Mesendoderm (in vitro differentiated cells): ENCODE measurements around the gene HMGB1.

ENCODE experiments used
- DNase-seq: peaks from one replicate; pipeline ENCODE4 v3.0.0; 2013
- H2AK5ac ChIP-seq: 2 replicates; pipeline ENCODE4 v1.6.1; 2013; ENCODE audit warnings: low read length, inconsistent platforms
- H2BK120ac ChIP-seq: 2 replicates; pipeline ENCODE4 v1.6.1; 2013; ENCODE audit warnings: low read depth, mild to moderate bottlenecking, low read length, moderate library complexity, mixed read lengths
- H2BK15ac ChIP-seq: replicated peaks from 2 replicates; pipeline ENCODE4 v1.6.1; 2013; ENCODE audit warnings: low read depth, mild to moderate bottlenecking, moderate library complexity
- H2BK5ac ChIP-seq: 2 replicates; pipeline ENCODE4 v1.6.1; 2013; ENCODE audit warnings: low read length, inconsistent platforms
- H3K18ac ChIP-seq: 2 replicates; pipeline ENCODE4 v1.6.1; 2013; ENCODE audit warnings: mild to moderate bottlenecking, low read length, mixed read lengths
- H3K23ac ChIP-seq: one replicate; pipeline ENCODE4 v1.6.1; 2013; ENCODE audit warnings: low read length
- H3K27ac ChIP-seq: 2 replicates; pipeline ENCODE4 v1.5.1; 2013; ENCODE audit warnings: low read depth, mild to moderate bottlenecking, inconsistent platforms, low read length, moderate library complexity
- H3K27me3 ChIP-seq: 2 replicates; pipeline ENCODE4 v1.6.1; 2013; ENCODE audit warnings: low read length, control low read depth, mild to moderate bottlenecking, inconsistent platforms; ENCODE audit not compliant: insufficient read depth, poor library complexity
- H3K36me3 ChIP-seq: 2 replicates; pipeline ENCODE4 v1.6.1; 2013; ENCODE audit warnings: low read length, inconsistent platforms; ENCODE audit not compliant: control insufficient read depth, insufficient read depth
- H3K4ac ChIP-seq: one replicate; pipeline ENCODE4 v1.6.1; 2013; ENCODE audit warnings: low read depth, mild to moderate bottlenecking, low read length, moderate library complexity
- H3K4me1 ChIP-seq: 2 replicates; pipeline ENCODE4 v1.6.1; 2013; ENCODE audit warnings: low read depth, low read length, inconsistent platforms; ENCODE audit not compliant: control insufficient read depth
- H3K4me2 ChIP-seq: 2 replicates; pipeline ENCODE4 v1.6.1; 2013; ENCODE audit warnings: low read length
- H3K4me3 ChIP-seq: 2 replicates; pipeline ENCODE4 v1.5.1; 2013; ENCODE audit warnings: mild to moderate bottlenecking, low read length
- H3K56ac ChIP-seq: one replicate; pipeline ENCODE4 v1.6.1; 2013; ENCODE audit warnings: low read length
- H3K79me1 ChIP-seq: 2 replicates; pipeline ENCODE4 v1.6.1; 2013; ENCODE audit warnings: low read length, inconsistent platforms
- H3K79me2 ChIP-seq: 2 replicates; pipeline ENCODE4 v1.6.1; 2013; ENCODE audit warnings: mild to moderate bottlenecking, low read length; ENCODE audit not compliant: control insufficient read depth, insufficient read depth
- H3K9ac ChIP-seq: 2 replicates; pipeline ENCODE4 v1.6.1; 2013; ENCODE audit warnings: low read length, inconsistent platforms
- H4K5ac ChIP-seq: one replicate; pipeline ENCODE4 v1.6.1; 2013; ENCODE audit warnings: low read length
- H4K8ac ChIP-seq: one replicate; pipeline ENCODE4 v1.6.1; 2013; ENCODE audit warnings: low read depth, mild to moderate bottlenecking, control low read depth, low read length, moderate library complexity
- WGBS: extraction: QIAGEN DNeasy Blood & Tissue Kit; methylation state at CpG from one replicate; pipeline ENCODE4 v1.1.7; 2013; ENCODE audit warnings: low lambda C conversion rate, missing lambda C conversion rate; ENCODE audit not compliant: insufficient coverage; ENCODE audit errors: extremely low coverage; 5-methylcytosine and 5-hydroxymethylcytosine counted together

HMGB1 gene

GRCh38 chr13:30435911-30436451 lies 29.8 kb downstream of the HMGB1 start:
- WGBS, result no CpG with 5 or more reads among the region's 3 CpGs
- Histone ChIP-seq H3K79me1 (no peaks in the 10 kb centered on the region), H2BK120ac (no peak overlapping the region), H3K36me3 (no peaks in the 10 kb centered on the region), H3K79me2 (no peaks in the 10 kb centered on the region), H4K8ac (no peak overlapping the region), H3K56ac (no peak overlapping the region), H3K27me3 (no peaks in the 10 kb centered on the region), H3K4me3 (no peak overlapping the region), H2AK5ac (no peak overlapping the region), H3K4me1 (no peaks in the 10 kb centered on the region), H3K4ac (no peak overlapping the region), H2BK5ac (no peak overlapping the region), H3K23ac (no peak overlapping the region), H3K4me2 (no peak overlapping the region), H3K27ac (no peak overlapping the region), H3K9ac (no peak overlapping the region), H2BK15ac (no peak overlapping the region), H3K18ac (no peak overlapping the region), H4K5ac (no peak overlapping the region)
- no peak for DNase-seq

DNA sequence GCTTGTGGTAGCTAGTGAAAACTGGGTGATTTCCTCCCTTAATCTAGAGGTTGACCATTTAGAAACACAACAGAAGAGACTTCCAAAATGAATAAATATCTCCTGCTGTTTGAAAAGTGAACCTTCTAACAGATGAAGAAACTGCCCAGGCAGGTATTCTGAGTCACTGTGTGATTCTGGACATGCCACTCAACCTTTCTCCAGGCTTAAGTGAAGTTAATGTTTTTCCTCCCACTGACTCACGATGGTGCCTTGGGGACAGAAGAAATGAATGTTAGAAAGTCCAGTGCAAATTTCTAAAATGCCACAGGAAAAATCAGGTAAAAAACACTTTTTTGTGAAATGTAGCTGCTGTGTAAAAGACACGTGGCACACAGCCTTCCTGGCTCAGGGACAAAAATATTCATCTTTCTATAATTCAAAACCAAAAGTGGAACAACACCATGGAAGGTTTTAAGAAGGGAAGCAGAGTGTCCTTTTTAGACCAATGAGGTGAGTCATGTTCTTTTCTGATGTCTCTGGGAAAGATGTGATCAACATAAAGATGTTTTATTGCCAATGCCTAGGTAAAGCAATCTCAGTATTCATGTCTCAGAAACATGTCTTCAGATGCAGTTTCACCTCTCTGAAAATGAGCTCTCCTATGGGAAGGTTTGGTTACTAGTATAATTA lies 34.3 kb downstream of the HMGB1 start:
- Histone ChIP-seq H3K4ac (no peak overlapping the region), H4K5ac (no peak overlapping the region), H4K8ac (no peak overlapping the region), H3K27me3 (no peaks in the 10 kb centered on the region), H3K79me1 (no peaks in the 10 kb centered on the region), H3K18ac (no peak overlapping the region), H2BK15ac (no peak overlapping the region), H2BK120ac (no peak overlapping the region), H3K9ac (no peak overlapping the region), H3K4me1 (no peaks in the 10 kb centered on the region), H3K56ac (no peak overlapping the region), H3K4me2 (no peak overlapping the region), H2AK5ac (no peak overlapping the region), H3K36me3 (no peaks in the 10 kb centered on the region), H3K27ac (no peak overlapping the region), H2BK5ac (no peak overlapping the region), H3K23ac (no peak overlapping the region), H3K4me3 (no peak overlapping the region), H3K79me2 (no peaks in the 10 kb centered on the region)
- no peak for DNase-seq
- no CpG with 5 or more reads among the region's 2 CpGs for WGBS

GRCh38 chr13:30429721-30430694 lies 35.7 kb downstream of the HMGB1 start:
- no peak overlapping the region for H3K9ac ChIP-seq
- no peak overlapping the region for H3K27ac ChIP-seq
- no peaks in the 10 kb centered on the region for H3K79me1 ChIP-seq
- no peaks in the 10 kb centered on the region for H3K4me1 ChIP-seq
- H4K8ac ChIP-seq, result no peak overlapping the region
- H3K4me2 ChIP-seq, result no peak overlapping the region
- no peak overlapping the region for H4K5ac ChIP-seq
- no peak overlapping the region for H2BK15ac ChIP-seq
- no CpG with 5 or more reads among the region's 6 CpGs for WGBS
- no peak overlapping the region for H3K56ac ChIP-seq
- no peak overlapping the region for H3K4me3 ChIP-seq
- H3K23ac ChIP-seq, result no peak overlapping the region
- H3K27me3 ChIP-seq, result no peaks in the 10 kb centered on the region
- no peak overlapping the region for H2AK5ac ChIP-seq
- no peaks in the 10 kb centered on the region for H3K79me2 ChIP-seq
- no peak overlapping the region for H2BK5ac ChIP-seq
- H3K4ac ChIP-seq, result no peak overlapping the region
- no peaks in the 10 kb centered on the region for H3K36me3 ChIP-seq
- peak; percentile 50 for DNase-seq
- no peak overlapping the region for H3K18ac ChIP-seq
- no peak overlapping the region for H2BK120ac ChIP-seq

GRCh38 chr13:30429235-30429634 lies 36.5 kb downstream of the HMGB1 start:
- no CpG with 5 or more reads among the region's 3 CpGs for WGBS
- Histone ChIP-seq H3K56ac (no peak overlapping the region), H3K4me3 (no peak overlapping the region), H3K18ac (no peak overlapping the region), H3K79me1 (no peaks in the 10 kb centered on the region), H4K5ac (no peak overlapping the region), H2AK5ac (no peak overlapping the region), H3K9ac (no peak overlapping the region), H3K4me2 (no peak overlapping the region), H3K27me3 (no peaks in the 10 kb centered on the region), H2BK120ac (no peak overlapping the region), H2BK15ac (no peak overlapping the region), H3K23ac (no peak overlapping the region), H3K4ac (no peak overlapping the region), H3K27ac (no peak overlapping the region), H3K4me1 (no peaks in the 10 kb centered on the region), H2BK5ac (no peak overlapping the region), H3K36me3 (no peaks in the 10 kb centered on the region), H4K8ac (no peak overlapping the region), H3K79me2 (no peaks in the 10 kb centered on the region)
- no peak for DNase-seq

GRCh38 chr13:30423891-30424290 lies 41.8 kb downstream of the HMGB1 start:
- Histone ChIP-seq H4K5ac (no peak overlapping the region), H3K79me1 (no peaks in the 10 kb centered on the region), H3K4me3 (no peak overlapping the region), H2BK120ac (no peak overlapping the region), H3K9ac (no peak overlapping the region), H2AK5ac (no peak overlapping the region), H3K23ac (no peak overlapping the region), H3K18ac (no peak overlapping the region), H2BK5ac (no peak overlapping the region), H2BK15ac (no peak overlapping the region), H3K56ac (no peak overlapping the region), H4K8ac (no peak overlapping the region), H3K36me3 (no peaks in the 10 kb centered on the region), H3K79me2 (no peaks in the 10 kb centered on the region), H3K4ac (no peak overlapping the region), H3K27me3 (no peaks in the 10 kb centered on the region), H3K27ac (no peak overlapping the region), H3K4me1 (peaks cover 3% of the 10 kb centered on the region), H3K4me2 (no peak overlapping the region)
- no CpG with 5 or more reads among the region's 3 CpGs for WGBS
- DNase-seq, result no peak
